Adipocyte (in vitro differentiated cells): ENCODE results near the gene CADPS.

Source experiments
- DNase-seq: peaks from one replicate; pipeline ENCODE4 v3.0.0-alpha.2; 2015; ENCODE audit warnings: low read depth
- H3K27me3 ChIP-seq: replicated peaks from 2 replicates; pipeline ENCODE4 v1.7.0; 2013; ENCODE audit warnings: mild to moderate bottlenecking, low read length, moderate library complexity; ENCODE audit not compliant: control insufficient read depth, insufficient read depth
- H3K36me3 ChIP-seq: 2 replicates; pipeline ENCODE4 v1.7.0; 2013; ENCODE audit warnings: low read length, mild to moderate bottlenecking, moderate library complexity; ENCODE audit not compliant: control insufficient read depth, insufficient read depth, severe bottlenecking
- H3K4me1 ChIP-seq: 2 replicates; pipeline ENCODE4 v1.7.0; 2013; ENCODE audit warnings: mild to moderate bottlenecking, low read length, moderate library complexity; ENCODE audit not compliant: control insufficient read depth, insufficient read depth
- H3K4me3 ChIP-seq: 2 replicates; pipeline ENCODE4 v1.7.0; 2013; ENCODE audit warnings: mild to moderate bottlenecking, low read length, moderate library complexity
- H3K9ac ChIP-seq: 2 replicates; pipeline ENCODE4 v1.7.0; 2013; ENCODE audit warnings: mild to moderate bottlenecking, low read length, moderate library complexity
- H3K9me3 ChIP-seq: 2 replicates; pipeline ENCODE4 v1.7.0; 2013; ENCODE audit warnings: mild to moderate bottlenecking, low read length, moderate library complexity; ENCODE audit not compliant: control insufficient read depth

CADPS gene

GRCh38 chr3:62830727-62831322, 44.4 kb downstream of the CADPS start:
- Histone ChIP-seq H3K36me3 (no peaks in the 10 kb centered on the region), H3K27me3 (peaks cover 5% of the 10 kb centered on the region), H3K4me3 (no peak overlapping the region), H3K4me1 (no peaks in the 10 kb centered on the region), H3K9me3 (no peaks in the 10 kb centered on the region), H3K9ac (no peak overlapping the region)
- no peak for DNase-seq

DNA sequence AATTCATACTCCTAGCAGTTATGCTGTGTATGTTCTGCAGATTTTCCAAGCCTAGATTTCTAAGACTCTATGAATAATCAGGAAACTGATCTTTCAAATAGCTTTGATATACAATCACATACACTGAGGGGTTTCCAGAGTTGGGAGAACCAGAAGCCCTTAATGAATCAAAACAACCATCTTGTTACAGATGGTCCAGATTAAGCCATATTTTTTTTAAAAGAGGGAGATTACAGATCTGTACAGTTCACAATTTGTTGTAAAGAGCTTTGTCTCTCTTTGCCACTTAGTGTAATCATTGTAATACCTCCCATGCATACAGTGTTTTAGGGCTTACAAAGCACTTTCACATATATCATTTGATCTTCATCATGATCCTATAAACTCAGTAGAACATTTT, 47.7 kb downstream of the CADPS start:
- no peak for DNase-seq
- H3K4me1 ChIP-seq: no peaks in the 10 kb centered on the region
- no peaks in the 10 kb centered on the region for H3K9me3 ChIP-seq
- H3K4me3 ChIP-seq: no peak overlapping the region
- H3K9ac ChIP-seq: no peak overlapping the region
- H3K36me3 ChIP-seq: no peaks in the 10 kb centered on the region
- H3K27me3 ChIP-seq: peaks cover 5% of the 10 kb centered on the region

- Histone ChIP-seq H3K27me3 (peaks cover 5% of the 10 kb centered on the region), H3K4me3 (no peak overlapping the region), H3K9me3 (no peaks in the 10 kb centered on the region), H3K36me3 (no peaks in the 10 kb centered on the region), H3K4me1 (no peaks in the 10 kb centered on the region), H3K9ac (no peak overlapping the region)
- no peak for DNase-seq
Measured at GRCh38 chr3:62824965-62825592, 50.1 kb downstream of the CADPS start.

DNA sequence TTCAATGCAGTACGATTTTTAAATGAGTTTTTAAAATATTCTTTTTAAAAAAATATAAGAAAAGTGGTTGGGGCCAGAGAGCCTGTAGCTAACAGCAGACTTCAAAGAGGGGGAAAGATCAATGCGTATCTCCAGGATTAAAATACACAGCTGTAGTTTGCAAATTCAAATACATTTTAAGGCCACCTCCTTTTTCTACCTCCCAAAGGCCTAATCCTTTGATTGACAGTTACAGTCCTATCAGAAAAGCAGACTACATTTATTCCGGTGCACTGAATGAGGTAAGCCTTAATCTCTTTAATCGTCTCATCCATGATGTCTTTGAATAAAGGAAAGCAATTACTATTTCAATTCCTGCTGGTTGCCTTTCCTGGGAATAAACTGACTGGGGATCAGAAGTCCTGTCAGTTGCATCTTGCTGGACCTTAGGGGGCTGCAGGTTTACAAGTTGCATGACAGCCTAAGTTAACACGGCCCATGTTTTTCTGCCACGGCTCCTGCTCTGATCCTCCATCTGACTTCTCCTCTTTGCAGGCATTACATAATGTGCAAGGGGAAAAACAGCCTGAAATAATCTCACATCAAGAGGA, 51.7 kb downstream of the CADPS start:
- Histone ChIP-seq H3K4me1 (no peaks in the 10 kb centered on the region), H3K36me3 (no peaks in the 10 kb centered on the region), H3K4me3 (no peak overlapping the region), H3K27me3 (peaks cover 5% of the 10 kb centered on the region), H3K9me3 (no peaks in the 10 kb centered on the region), H3K9ac (no peak overlapping the region)
- no peak for DNase-seq

DNA sequence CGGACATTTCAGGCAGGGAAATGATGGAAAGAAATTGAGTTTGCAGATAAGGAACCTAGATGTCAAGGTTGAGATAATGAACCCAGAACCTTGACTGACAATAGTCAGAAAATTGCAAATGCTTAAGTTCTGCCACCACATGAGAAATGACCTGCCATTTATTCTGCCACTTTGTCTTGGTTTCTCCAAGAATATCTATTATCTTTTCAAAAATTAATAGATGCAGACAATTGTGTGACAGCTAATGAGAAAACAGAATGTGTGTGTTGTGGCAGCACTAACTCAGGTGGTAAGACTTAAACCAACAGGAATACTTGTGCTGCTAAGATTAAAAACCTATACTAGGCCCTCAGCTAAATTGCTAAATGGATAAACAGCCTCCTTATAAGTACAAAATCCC, 52.3 kb downstream of the CADPS start:
- no peak for DNase-seq
- Histone ChIP-seq H3K9ac (no peak overlapping the region), H3K9me3 (no peaks in the 10 kb centered on the region), H3K4me3 (no peak overlapping the region), H3K27me3 (peaks cover 5% of the 10 kb centered on the region), H3K36me3 (no peaks in the 10 kb centered on the region), H3K4me1 (no peaks in the 10 kb centered on the region)

- Histone ChIP-seq H3K27me3 (no peaks in the 10 kb centered on the region), H3K9ac (no peak overlapping the region), H3K36me3 (no peaks in the 10 kb centered on the region), H3K4me1 (no peaks in the 10 kb centered on the region), H3K4me3 (no peak overlapping the region), H3K9me3 (no peaks in the 10 kb centered on the region)
- DNase-seq: no peak
Measured at GRCh38 chr3:62818347-62818746, 56.9 kb downstream of the CADPS start.

DNA sequence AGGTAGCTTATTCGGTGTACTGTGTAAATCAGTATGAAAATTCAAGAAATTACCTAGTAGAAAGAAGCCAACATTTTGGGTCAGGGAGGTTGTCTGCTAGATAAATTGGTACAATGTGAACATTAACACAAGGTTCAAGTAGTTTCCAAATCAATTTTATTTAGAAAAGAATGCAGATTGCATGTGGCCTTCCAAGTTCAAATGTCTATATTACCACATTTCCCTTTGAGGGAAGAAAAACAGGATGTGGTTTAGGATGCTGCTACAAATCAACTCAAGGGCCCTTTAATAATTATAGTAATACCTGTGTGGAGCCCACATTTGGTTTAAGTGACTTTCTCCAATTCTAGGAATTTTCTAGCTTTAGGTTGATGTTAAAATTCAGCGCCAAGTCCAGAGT, 57.5 kb downstream of the CADPS start:
- no peaks in the 10 kb centered on the region for H3K4me1 ChIP-seq
- H3K36me3 ChIP-seq: no peaks in the 10 kb centered on the region
- no peak overlapping the region for H3K9ac ChIP-seq
- H3K4me3 ChIP-seq: no peak overlapping the region
- no peak for DNase-seq
- no peaks in the 10 kb centered on the region for H3K27me3 ChIP-seq
- H3K9me3 ChIP-seq: no peaks in the 10 kb centered on the region

- Histone ChIP-seq H3K4me1 (no peaks in the 10 kb centered on the region), H3K9ac (no peak overlapping the region), H3K4me3 (no peak overlapping the region), H3K9me3 (no peaks in the 10 kb centered on the region), H3K36me3 (no peaks in the 10 kb centered on the region), H3K27me3 (no peaks in the 10 kb centered on the region)
- DNase-seq: no peak
Measured at GRCh38 chr3:62815981-62816380, 59.2 kb downstream of the CADPS start.

DNA sequence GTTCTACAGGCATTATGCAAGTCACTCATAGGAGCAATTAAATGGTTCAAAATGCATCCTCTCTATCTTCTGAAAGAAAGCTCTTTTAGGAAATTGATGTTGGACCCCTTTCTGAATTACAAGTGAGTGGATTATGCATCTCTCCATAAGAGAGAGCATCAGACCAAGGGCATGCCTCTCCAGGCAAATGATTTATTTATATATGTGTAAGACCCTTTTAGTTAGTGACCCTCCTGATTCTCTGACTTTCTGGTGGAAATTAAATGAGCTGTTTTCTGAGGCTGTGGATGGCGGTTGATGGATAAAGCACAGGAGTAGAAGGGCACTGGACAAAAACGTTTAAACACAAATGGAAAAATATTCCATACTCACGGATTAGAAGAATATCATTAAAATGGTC, 62.6 kb downstream of the CADPS start:
- H3K9ac ChIP-seq: no peak overlapping the region
- no peak for DNase-seq
- no peaks in the 10 kb centered on the region for H3K27me3 ChIP-seq
- H3K4me3 ChIP-seq: no peak overlapping the region
- H3K4me1 ChIP-seq: no peaks in the 10 kb centered on the region
- no peaks in the 10 kb centered on the region for H3K9me3 ChIP-seq
- no peaks in the 10 kb centered on the region for H3K36me3 ChIP-seq

DNA sequence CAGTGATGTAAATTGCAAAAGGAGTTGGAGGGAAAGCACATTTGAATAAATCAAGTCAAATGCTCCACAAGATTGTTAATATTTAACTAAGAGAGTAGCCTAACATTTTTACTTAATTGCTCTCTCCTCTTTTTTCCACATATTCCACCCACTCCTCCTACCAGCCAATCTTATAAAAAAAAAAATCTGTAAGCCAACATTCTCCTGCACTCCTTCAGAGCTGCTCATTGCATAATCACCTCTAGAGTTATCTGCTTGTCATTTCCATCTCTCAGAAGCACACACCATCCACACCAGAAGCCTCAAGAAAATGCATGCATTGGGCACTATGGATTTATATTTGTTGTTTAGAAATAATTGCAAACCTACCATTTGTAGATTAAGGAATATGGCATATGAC, 64.1 kb downstream of the CADPS start:
- Histone ChIP-seq H3K4me3 (no peak overlapping the region), H3K4me1 (no peaks in the 10 kb centered on the region), H3K27me3 (no peaks in the 10 kb centered on the region), H3K36me3 (no peaks in the 10 kb centered on the region), H3K9ac (no peak overlapping the region), H3K9me3 (no peaks in the 10 kb centered on the region)
- no peak for DNase-seq

DNA sequence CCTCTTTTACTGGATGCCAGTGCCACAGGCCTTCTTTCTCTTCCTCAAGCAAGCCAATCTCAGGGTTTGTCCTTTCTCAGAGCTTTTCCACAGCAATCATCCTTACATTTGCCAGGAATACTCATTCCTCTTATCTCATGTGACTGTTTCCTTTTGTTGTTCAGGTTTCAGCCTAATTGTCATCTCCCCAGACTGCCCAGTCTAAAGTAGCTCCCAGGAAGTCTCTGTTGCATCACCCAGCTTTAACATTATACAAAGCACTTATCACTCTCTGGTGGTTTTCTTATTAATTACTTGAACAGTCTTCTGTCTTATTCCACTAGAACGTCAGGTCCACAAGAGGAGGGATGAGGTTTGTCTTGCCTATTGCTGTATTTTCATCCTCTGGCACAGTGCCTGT, 65.8 kb downstream of the CADPS start:
- Histone ChIP-seq H3K9me3 (no peaks in the 10 kb centered on the region), H3K4me3 (no peak overlapping the region), H3K27me3 (no peaks in the 10 kb centered on the region), H3K36me3 (no peaks in the 10 kb centered on the region), H3K4me1 (no peaks in the 10 kb centered on the region), H3K9ac (no peak overlapping the region)
- DNase-seq: no peak
